H1 (cell line): ENCODE measurements around the gene SYNE4. TPM values are rescaled to one million over a fixed set of nuclear protein-coding genes. Genes with fewer than 3 reads are reported as not detected.
"Not testable (repeated sequence)": the region's sequence is repeated elsewhere in the genome, so short reads cannot be mapped to it uniquely, and the experiment has no call there.

Experiments
- CTCF ChIA-PET: fragments of 300-600 bp; sonication (Branson Sonifier 250); formaldehyde crosslinking; loops from one replicate; lab custom pipeline; 2021; ENCODE audit not compliant: partially characterized antibody; lab: Charles Lee
- POLR2A ChIA-PET: fragments of 300-600 bp; sonication (Branson Sonifier 250); formaldehyde crosslinking; loops from one replicate; lab custom pipeline; 2021; ENCODE audit warnings: inconsistent platforms; ENCODE audit not compliant: partially characterized antibody; lab: Charles Lee
- DNase-seq, 2 experiments: peaks; one replicate each; pipeline versions ENCODE4 v3.0.0 to v3.0.0-alpha.2; 2010 to 2022; ENCODE audit warnings: low spot score in 2 of 2, low read depth in 1 of 2, mixed read lengths in 1 of 2
- FAIRE-seq: peaks from 2 replicates; lab custom pipeline; 2011; peaks lifted over from hg19 to GRCh38; lab: Jason Lieb, UNC
- H2AFZ ChIP-seq: 2 replicates; pipeline ENCODE4 v1.8.1; 2012; ENCODE audit warnings: low read length, inconsistent platforms
- H2AK5ac ChIP-seq: 2 replicates; pipeline ENCODE4 v1.6.1; 2013; ENCODE audit warnings: low read depth, low read length
- H2BK120ac ChIP-seq: replicated peaks from 2 replicates; pipeline ENCODE3; 2013; ENCODE audit warnings: low read depth, low read length, inconsistent platforms
- H2BK12ac ChIP-seq: 2 replicates; pipeline ENCODE4 v1.6.1; 2013; ENCODE audit warnings: low read depth, low read length
- H2BK15ac ChIP-seq: 2 replicates; pipeline ENCODE4 v1.6.1; 2013; ENCODE audit warnings: low read length
- H2BK20ac ChIP-seq: 2 replicates; pipeline ENCODE4 v1.6.1; 2013; ENCODE audit warnings: low read length
- H2BK5ac ChIP-seq: 2 replicates; pipeline ENCODE4 v1.6.1; 2013; ENCODE audit warnings: low read depth, low read length
- H3K14ac ChIP-seq: 2 replicates; pipeline ENCODE4 v1.6.1; 2013; ENCODE audit warnings: inconsistent platforms; ENCODE audit not compliant: insufficient read length
- H3K18ac ChIP-seq: 2 replicates; pipeline ENCODE4 v1.6.1; 2013; ENCODE audit warnings: low read length; ENCODE audit errors: extremely low read depth
- H3K23ac ChIP-seq: 2 replicates; pipeline ENCODE4 v1.6.1; 2013; ENCODE audit warnings: inconsistent platforms; ENCODE audit not compliant: insufficient read length
- H3K23me2 ChIP-seq: 2 replicates; pipeline ENCODE4 v1.6.1; 2013; ENCODE audit warnings: low read depth, low read length
- H3K27ac ChIP-seq: 2 replicates; pipeline ENCODE4 v1.6.1; 2011; ENCODE audit warnings: low read depth, low read length, inconsistent platforms
- H3K27me3 ChIP-seq, 4 experiments: replicated peaks in 1 of 4; 1 replicate in 1 of 4; 2 replicates in 3 of 4; pipeline versions ENCODE4 v1.6.1 to v1.8.1; 2011 to 2013; ENCODE audit warnings: low read length in 3 of 4, mild to moderate bottlenecking in 3 of 4, inconsistent platforms in 2 of 4, mixed read lengths in 2 of 4, moderate library complexity in 1 of 4; ENCODE audit not compliant: control insufficient read depth in 3 of 4, insufficient read depth in 3 of 4; ENCODE audit errors: extremely low read depth in 1 of 4
- H3K36me3 ChIP-seq, 4 experiments: 2 replicates each; pipeline versions ENCODE4 v1.6.1 to v1.8.1; 2011 to 2013; ENCODE audit warnings: mild to moderate bottlenecking in 4 of 4, low read length in 3 of 4, moderate library complexity in 2 of 4, control low read depth in 1 of 4, inconsistent platforms in 1 of 4; ENCODE audit not compliant: insufficient read depth in 4 of 4, control insufficient read depth in 2 of 4
- H3K4ac ChIP-seq: replicated peaks from 2 replicates; pipeline ENCODE3; 2013; ENCODE audit warnings: low read length, low read depth, mixed read lengths, inconsistent platforms; ENCODE audit not compliant: insufficient read length
- H3K4me1 ChIP-seq, 4 experiments: replicated peaks in 1 of 4; 1 replicate in 1 of 4; 2 replicates in 3 of 4; pipeline versions ENCODE4 v1.6.1 to v1.8.1; 2011 to 2013; ENCODE audit warnings: low read length in 3 of 4, inconsistent platforms in 2 of 4, mixed read lengths in 1 of 4; ENCODE audit not compliant: insufficient read depth in 4 of 4, control insufficient read depth in 3 of 4
- H3K4me2 ChIP-seq, 2 experiments: 2 replicates each; pipeline versions ENCODE4 v1.6.1 to v1.8.1; 2011 to 2013; ENCODE audit warnings: low read depth in 2 of 2, low read length in 2 of 2, control low read depth in 1 of 2, inconsistent platforms in 1 of 2, mild to moderate bottlenecking in 1 of 2; ENCODE audit not compliant: insufficient read depth in 1 of 2
- H3K4me3 ChIP-seq, 4 experiments: fragments of 200-600, 300-600 bp in 1 of 4; sonication (generic), shearing (Covaris generic), sonication (Bioruptor Twin) in 1 of 4; 2 replicates each; pipeline versions ENCODE4 v1.5.1 to v1.8.1; 2011 to 2016; ENCODE audit warnings: low read length in 4 of 4, low read depth in 3 of 4, control low read depth in 2 of 4, inconsistent platforms in 2 of 4, mild to moderate bottlenecking in 2 of 4, mixed read lengths in 1 of 4, moderate library complexity in 1 of 4; ENCODE audit not compliant: insufficient read depth in 2 of 4; ENCODE audit errors: extremely low read depth in 1 of 4
- H3K56ac ChIP-seq: replicated peaks from 2 replicates; pipeline ENCODE3; 2013; ENCODE audit warnings: low read depth, mild to moderate bottlenecking, mixed read lengths, low read length, inconsistent platforms; ENCODE audit not compliant: insufficient read length
- H3K79me1 ChIP-seq: 2 replicates; pipeline ENCODE4 v1.6.1; 2013; ENCODE audit warnings: low read depth, low read length, control low read depth
- H3K79me2 ChIP-seq, 2 experiments: 2 replicates each; pipeline versions ENCODE4 v1.6.1 to v1.8.1; 2012 to 2013; ENCODE audit warnings: low read length in 2 of 2, mild to moderate bottlenecking in 2 of 2, inconsistent platforms in 1 of 2; ENCODE audit not compliant: insufficient read depth in 2 of 2, control insufficient read depth in 1 of 2
- H3K9ac ChIP-seq, 4 experiments: replicated peaks in 1 of 4; 1 replicate in 1 of 4; 2 replicates in 3 of 4; pipeline versions ENCODE4 v1.6.1 to v1.8.1; 2011 to 2013; ENCODE audit warnings: low read depth in 3 of 4, low read length in 3 of 4, control low read depth in 2 of 4, mild to moderate bottlenecking in 2 of 4, moderate library complexity in 2 of 4, inconsistent platforms in 1 of 4; ENCODE audit errors: extremely low read depth in 1 of 4
- H3K9me3 ChIP-seq, 2 experiments: 2 replicates each; pipeline versions ENCODE4 v1.6.1 to v1.8.1; 2012 to 2013; ENCODE audit warnings: mild to moderate bottlenecking in 2 of 2, moderate library complexity in 2 of 2, control low read depth in 1 of 2, inconsistent platforms in 1 of 2, low read depth in 1 of 2, low read length in 1 of 2, mixed read lengths in 1 of 2; ENCODE audit not compliant: insufficient read depth in 2 of 2
- H4K20me1 ChIP-seq, 2 experiments: replicated peaks in 1 of 2; 2 replicates each; pipeline versions ENCODE3 to v1.8.1; 2011 to 2013; ENCODE audit warnings: inconsistent platforms in 2 of 2, low read length in 2 of 2, mild to moderate bottlenecking in 1 of 2; ENCODE audit not compliant: insufficient read depth in 2 of 2, control insufficient read depth in 1 of 2
- H4K5ac ChIP-seq: 2 replicates; pipeline ENCODE4 v1.6.1; 2013; ENCODE audit warnings: low read length, low read depth, mixed read lengths, inconsistent platforms; ENCODE audit not compliant: insufficient read length
- H4K8ac ChIP-seq: 2 replicates; pipeline ENCODE4 v1.8.0; 2013; ENCODE audit warnings: mild to moderate bottlenecking, moderate library complexity, low read length, inconsistent platforms; ENCODE audit not compliant: insufficient read depth; ENCODE audit errors: extremely low read depth
- H4K91ac ChIP-seq: replicated peaks from 2 replicates; pipeline ENCODE3; 2013; ENCODE audit warnings: low read length, mixed read lengths, inconsistent platforms; ENCODE audit not compliant: insufficient read length
- whole genome bisulfite sequencing, 2 experiments: shearing (Covaris generic) in 1 of 2; methylation state at CpG; one replicate each; pipeline versions ENCODE4 v1.1.6 to v1.1.7; 2013 to 2015; ENCODE audit warnings: low lambda C conversion rate in 2 of 2, mixed read lengths in 2 of 2, inconsistent platforms in 1 of 2, low coverage in 1 of 2, missing lambda C conversion rate in 1 of 2; ENCODE audit not compliant: insufficient replicate concordance in 2 of 2, insufficient coverage in 1 of 2, insufficient read length in 1 of 2; ENCODE audit errors: extremely low coverage in 1 of 2, missing lambda C conversion rate in 1 of 2; 5-methylcytosine and 5-hydroxymethylcytosine counted together
- polyA plus RNA-seq, 7 experiments: library from polyadenylated mRNA; depleted of rRNA in 3 of 7; stranded (reverse) in 5 of 7; unstranded in 2 of 7; fragments of >200 nt in 5 of 7; fragments of 200-250 nt in 2 of 7; gene quantifications; 1 replicate in 5 of 7; 2 replicates in 1 of 7; 4 replicates in 1 of 7; pipeline versions ENCODE4 v1.2.1 to v1.2.3, GENCODE V29; 2011 to 2013; ENCODE audit warnings: missing spikeins in 2 of 7, mixed read lengths in 2 of 7
- total RNA-seq: library from RNA; stranded (reverse); fragmentation: NEBNext Ultra II Directional; extraction: Animal tissue kit (Norgen Biotek cat#: 25700); gene quantifications from 2 replicates; pipeline ENCODE4 v1.2.1, GENCODE V29; 2021

Gene SYNE4
- total and polyA plus RNA-seq, 2 of the 8 experiments (the other 6 are each of a cell fraction or from before 2014, with no cell fraction given) = 20.8 to 22.6 TPM

DNA sequence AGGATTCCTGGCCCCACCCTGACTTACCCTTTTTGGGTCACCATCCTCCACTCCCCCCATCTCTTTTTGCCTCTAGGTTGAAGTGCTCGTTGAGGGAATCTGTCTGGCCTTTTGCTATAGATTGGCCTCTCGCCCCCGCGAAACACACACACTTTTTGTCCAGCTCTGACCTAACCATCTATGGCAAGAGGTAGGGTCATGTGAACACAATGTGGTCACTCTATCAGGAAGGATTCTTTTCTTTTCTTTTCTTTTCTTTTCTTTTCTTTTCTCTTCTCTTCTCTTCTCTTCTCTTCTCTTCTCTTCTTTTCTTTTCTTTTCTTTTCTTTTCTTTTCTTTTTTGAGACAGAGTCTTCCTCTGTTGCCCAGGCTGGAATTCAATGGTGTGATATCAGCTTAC, 27.6 kb downstream of the SYNE4 start:
- H3K9ac ChIP-seq, H2BK15ac ChIP-seq, H3K14ac ChIP-seq, H3K56ac ChIP-seq, POLR2A ChIA-PET, H3K4me1 ChIP-seq, H2BK5ac ChIP-seq, H3K27ac ChIP-seq, H4K20me1 ChIP-seq, H3K23me2 ChIP-seq, H4K8ac ChIP-seq, DNase-seq, H3K4me2 ChIP-seq, H2BK20ac ChIP-seq, FAIRE-seq, H3K4ac ChIP-seq, H3K79me2 ChIP-seq, H3K79me1 ChIP-seq, H2AFZ ChIP-seq, H3K9me3 ChIP-seq, H3K36me3 ChIP-seq, H2BK120ac ChIP-seq, H3K18ac ChIP-seq, H4K91ac ChIP-seq, H3K23ac ChIP-seq, H2BK12ac ChIP-seq, H2AK5ac ChIP-seq, H3K4me3 ChIP-seq, H4K5ac ChIP-seq: not testable (repeated sequence)
- peaks cover 0 to 11% (median 8%) of the 10 kb centered on the region in 4 experiments; a peak in 4 of 7 replicates for H3K27me3 ChIP-seq
- CTCF ChIA-PET = interaction anchor here (1.0 to 1.5 kb wide), 2 partner anchors 13 to 34 kb away, joined by 3 to 4 read pairs; no protein-coding TSS in a partner anchor
- 91% methylated on average over 4 of the region's 4 CpGs; no CpG with 5 or more reads in 1 of the 2 experiments for WGBS, 2 experiments
